ENCODE data around the gene HES6. TPM values are rescaled to one million over a fixed set of nuclear protein-coding genes. Genes with fewer than 3 reads are reported as not detected.
A peak's percentile ranks its signal among the peaks of the same experiment; 100 is the strongest.

Gene HES6
- total RNA-seq, 4 donors from 2014 or later: 15.0 to 94.5 (median 31.7) TPM

DNA sequence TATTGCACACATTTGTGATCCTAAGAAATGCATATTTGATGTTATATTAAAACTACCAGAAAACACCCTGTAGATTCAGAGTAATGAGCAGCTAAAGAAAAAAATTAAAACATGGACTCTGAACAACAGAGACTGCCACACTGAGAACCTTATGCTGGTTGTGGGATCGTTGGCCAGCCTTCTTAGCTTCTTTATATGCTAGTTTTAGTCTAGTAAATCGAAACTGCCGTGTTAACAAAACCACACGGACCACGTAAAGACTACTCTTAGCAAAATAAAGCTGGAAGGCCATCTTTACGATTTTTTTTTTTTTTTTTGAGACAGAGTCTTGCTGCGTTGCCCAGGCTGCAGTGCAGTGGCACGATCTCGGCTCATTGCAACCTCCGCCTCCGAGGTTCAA lies 25.8 kb upstream of the HES6 start:
- in situ Hi-C loops (cut with MboI; ENCODE audit: low pct_ligation_motif_present in 1 of 4, low pct_unique_long_range_greater_than_20kb in 1 of 4, low sequenced_read_pairs in 3 of 4) (loop anchor here in 3 of 4 donors (10.0 to 25.0 kb wide), 2 partner anchors 403 to 411 kb away; partner anchors contain the start of gene RAMP1 (in 3 of the 3)), intact Hi-C loops (cut with DNase I; ENCODE audit: low total_unique reads) (loop anchor here (10.0 kb wide), 2 partner anchors 71 to 411 kb away; partner anchors contain the start of gene RAMP1)
- Histone ChIP-seq H3K36me3 (peaks cover 0 to 33% (median 6%) of the 10 kb centered on the region in 4 donors), H3K9me3 (no peaks in the 10 kb centered on the region), H3K27ac (no peak overlapping the region), H3K4me1 (peaks cover 12 to 24% (median 17%) of the 10 kb centered on the region in 4 donors), H3K4me3 (no peak overlapping the region), H3K27me3 (no peaks in the 10 kb centered on the region)
- no peak for TF ChIP-seq POLR2AphosphoS5 (IDR thresholded peaks at IDR 0.05)
- no peak for TF ChIP-seq POLR2A (IDR thresholded peaks at IDR 0.05)
- TF ChIP-seq EP300 (IDR thresholded peaks at IDR 0.05; ENCODE audit: low read depth): no peak
- TF ChIP-seq, protein P1, sequence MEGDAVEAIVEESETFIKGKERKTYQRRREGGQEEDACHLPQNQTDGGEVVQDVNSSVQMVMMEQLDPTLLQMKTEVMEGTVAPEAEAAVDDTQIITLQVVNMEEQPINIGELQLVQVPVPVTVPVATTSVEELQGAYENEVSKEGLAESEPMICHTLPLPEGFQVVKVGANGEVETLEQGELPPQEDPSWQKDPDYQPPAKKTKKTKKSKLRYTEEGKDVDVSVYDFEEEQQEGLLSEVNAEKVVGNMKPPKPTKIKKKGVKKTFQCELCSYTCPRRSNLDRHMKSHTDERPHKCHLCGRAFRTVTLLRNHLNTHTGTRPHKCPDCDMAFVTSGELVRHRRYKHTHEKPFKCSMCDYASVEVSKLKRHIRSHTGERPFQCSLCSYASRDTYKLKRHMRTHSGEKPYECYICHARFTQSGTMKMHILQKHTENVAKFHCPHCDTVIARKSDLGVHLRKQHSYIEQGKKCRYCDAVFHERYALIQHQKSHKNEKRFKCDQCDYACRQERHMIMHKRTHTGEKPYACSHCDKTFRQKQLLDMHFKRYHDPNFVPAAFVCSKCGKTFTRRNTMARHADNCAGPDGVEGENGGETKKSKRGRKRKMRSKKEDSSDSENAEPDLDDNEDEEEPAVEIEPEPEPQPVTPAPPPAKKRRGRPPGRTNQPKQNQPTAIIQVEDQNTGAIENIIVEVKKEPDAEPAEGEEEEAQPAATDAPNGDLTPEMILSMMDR (IDR thresholded peaks at IDR 0.05): no peak
- DNase-seq: no peak
- whole genome bisulfite sequencing, 2 donors (ENCODE audit: low coverage in 1 of 2): 91 to 92% methylated on average over 5 to 11 of the region's 11 CpGs

- Histone ChIP-seq H3K4me1 (peaks cover 12 to 24% (median 17%) of the 10 kb centered on the region in 4 donors), H3K36me3 (peaks cover 0 to 33% (median 10%) of the 10 kb centered on the region in 4 donors), H3K27ac (peak overlapping the region; percentile 64 to 74 (median 68)), H3K4me3 (no peak overlapping the region), H3K27me3 (no peaks in the 10 kb centered on the region), H3K9me3 (no peaks in the 10 kb centered on the region)
- 69% methylated on average over 4 of the region's 4 CpGs; no CpG with 5 or more reads in 1 of the 2 donors for WGBS, 2 donors (ENCODE audit: low coverage in 1 of 2)
- in situ Hi-C loops (cut with MboI; ENCODE audit: low pct_ligation_motif_present in 1 of 4, low pct_unique_long_range_greater_than_20kb in 1 of 4, low sequenced_read_pairs in 3 of 4) (loop anchor here in 3 of 4 donors (10.0 to 25.0 kb wide), 2 partner anchors 402 to 409 kb away; partner anchors contain the start of gene RAMP1 (in 3 of the 3)), intact Hi-C loops (cut with DNase I; ENCODE audit: low total_unique reads) (loop anchor here (10.0 kb wide), 2 partner anchors 69 to 409 kb away; partner anchors contain the start of gene RAMP1)
- peak; percentile 38 for DNase-seq
- TF ChIP-seq POLR2AphosphoS5 (IDR thresholded peaks at IDR 0.05) (peak in 1 of 3 donors; percentile 4), POLR2A (IDR thresholded peaks at IDR 0.05) (no peak)
Observed at GRCh38 chr2:238264072-238264460, 24.2 kb upstream of the HES6 start.

GRCh38 chr2:238263204-238264071 lies 23.6 kb upstream of the HES6 start:
- whole genome bisulfite sequencing, 2 donors (ENCODE audit: low coverage in 1 of 2): 16 to 18% methylated on average over 10 to 13 of the region's 13 CpGs
- Histone ChIP-seq H3K27ac (peak overlapping the region; percentile 64 to 74 (median 68)), H3K4me1 (peaks cover 12 to 24% (median 17%) of the 10 kb centered on the region in 4 donors), H3K9me3 (no peaks in the 10 kb centered on the region), H3K27me3 (no peaks in the 10 kb centered on the region), H3K36me3 (peaks cover 0 to 29% (median 13%) of the 10 kb centered on the region in 4 donors), H3K4me3 (no peak overlapping the region)
- intact Hi-C loops (cut with DNase I; ENCODE audit: low total_unique reads) (loop anchor here (10.0 kb wide), 2 partner anchors 69 to 409 kb away; partner anchors contain the start of gene RAMP1), in situ Hi-C loops (cut with MboI; ENCODE audit: low pct_ligation_motif_present in 1 of 4, low pct_unique_long_range_greater_than_20kb in 1 of 4, low sequenced_read_pairs in 3 of 4) (loop anchor here in 3 of 4 donors (10.0 to 25.0 kb wide), 2 partner anchors 401 to 409 kb away; partner anchors contain the start of gene RAMP1 (in 3 of the 3))
- DNase-seq: peak; percentile 94
- peak in 2 of 3 donors; percentile 36 to 58 for TF ChIP-seq POLR2AphosphoS5 (IDR thresholded peaks at IDR 0.05)
- TF ChIP-seq, protein P1 (IDR thresholded peaks at IDR 0.05): peak; percentile 74 to 93 (median 81)
- no peak for TF ChIP-seq POLR2A (IDR thresholded peaks at IDR 0.05)

DNA sequence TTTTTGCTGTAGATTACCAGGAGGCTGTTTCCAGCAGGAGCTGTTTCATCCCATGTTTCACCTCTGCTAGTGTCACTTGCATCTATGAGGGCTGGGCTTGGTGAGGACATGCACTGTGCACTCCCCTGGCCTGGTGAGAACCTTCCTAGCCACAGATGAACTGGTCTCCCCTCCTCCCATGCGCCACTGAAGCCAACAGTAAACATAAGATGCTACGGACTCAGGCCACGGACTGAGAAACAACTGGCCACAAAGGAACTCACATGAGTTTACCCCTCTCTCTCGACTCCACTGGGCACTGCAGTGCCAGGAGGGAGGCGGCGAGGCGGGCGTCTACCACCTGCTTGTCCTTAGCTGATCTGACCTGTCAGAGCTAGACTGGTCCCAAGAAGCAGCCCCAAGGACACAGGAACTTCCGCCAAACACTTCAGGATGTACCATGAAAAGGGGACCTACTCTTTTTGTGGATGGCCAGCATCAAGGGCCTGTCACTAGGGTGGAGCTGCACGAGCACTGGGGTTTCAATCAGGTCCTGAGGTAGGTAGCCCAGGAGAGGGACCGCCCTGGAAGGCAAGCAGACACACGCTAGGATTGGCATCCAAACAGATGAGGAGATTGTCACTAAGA lies 22.8 kb upstream of the HES6 start:
- in situ Hi-C loops (cut with MboI; ENCODE audit: low pct_ligation_motif_present in 1 of 4, low pct_unique_long_range_greater_than_20kb in 1 of 4, low sequenced_read_pairs in 3 of 4) (loop anchor here in 3 of 4 donors (10.0 to 25.0 kb wide), 2 partner anchors 400 to 408 kb away; partner anchors contain the start of gene RAMP1 (in 3 of the 3)), intact Hi-C loops (cut with DNase I; ENCODE audit: low total_unique reads) (loop anchor here (1.0 to 10.0 kb wide), 3 partner anchors 68 to 408 kb away; partner anchors contain the start of gene RAMP1)
- TF ChIP-seq POLR2AphosphoS5 (IDR thresholded peaks at IDR 0.05) (no peak), POLR2A (IDR thresholded peaks at IDR 0.05) (no peak), EP300 (IDR thresholded peaks at IDR 0.05; ENCODE audit: low read depth) (no peak)
- TF ChIP-seq, protein P1 (IDR thresholded peaks at IDR 0.05): no peak

More for the DNA sequence above, 22.8 kb upstream of the HES6 start:
- no peak for DNase-seq
- H3K36me3 ChIP-seq: peaks cover 0 to 29% (median 14%) of the 10 kb centered on the region in 4 donors
- peaks cover 12 to 24% (median 17%) of the 10 kb centered on the region in 4 donors for H3K4me1 ChIP-seq
- WGBS, 2 donors (ENCODE audit: low coverage in 1 of 2): 67 to 91% methylated on average over 1 to 12 of the region's 12 CpGs
- no peak overlapping the region for H3K4me3 ChIP-seq
- H3K27ac ChIP-seq: peak overlapping the region; percentile 64 to 74 (median 68)
- H3K27me3 ChIP-seq: no peaks in the 10 kb centered on the region
- no peaks in the 10 kb centered on the region for H3K9me3 ChIP-seq
